Tibial artery (tissue), 4 donors: ENCODE results near the gene PABPN1L.

Source experiments
- DNase-seq, 2 donors: peaks; one replicate each; pipeline ENCODE4 v3.0.0-alpha.2; 2019
- H3K27ac ChIP-seq, 2 donors: fragments of 200-600 bp; sonication (generic) in 1 of 2; 1 replicate in 1 of 2; 2 replicates in 1 of 2; pipeline ENCODE4 v1.5.1; 2018 to 2019; ENCODE audit warnings: mild to moderate bottlenecking in 1 of 2
- H3K27me3 ChIP-seq, 2 donors: fragments of 200-600 bp; sonication (generic) in 1 of 2; one replicate each; pipeline versions ENCODE4 v1.5.1 to v1.6.0; 2016 to 2019
- H3K36me3 ChIP-seq, 3 donors: fragments of 200-600 bp; sonication (generic) in 2 of 3; one replicate each; pipeline ENCODE4 v1.5.1; 2016 to 2019; ENCODE audit warnings: mild to moderate bottlenecking in 2 of 3
- H3K4me1 ChIP-seq, 4 donors: fragments of 200-600 bp; sonication (generic) in 2 of 4; 1 replicate in 3 of 4; 2 replicates in 1 of 4; pipeline ENCODE4 v1.5.1; 2016 to 2019
- H3K4me3 ChIP-seq, 2 donors: fragments of 200-600 bp; sonication (generic) in 1 of 2; 1 replicate in 1 of 2; 2 replicates in 1 of 2; pipeline ENCODE4 v1.5.1; 2018 to 2019; ENCODE audit warnings: mild to moderate bottlenecking in 2 of 2
- H3K9me3 ChIP-seq, 3 donors: fragments of 200-600 bp; sonication (generic) in 1 of 3; one replicate each; pipeline ENCODE4 v1.5.1; 2016 to 2019
- CTCF ChIP-seq, 2 experiments: fragments of 200-600 bp in 1 of 2; fragments of 450-650 bp in 1 of 2; IDR thresholded peaks; one replicate each; pipeline ENCODE4 v1.5.1; 2017 to 2019; ENCODE audit warnings: antibody characterized with exemption in 2 of 2, mild to moderate bottlenecking in 1 of 2, moderate library complexity in 1 of 2
- intact Hi-C: fragments of 100-400 bp; cut with DNase I; formaldehyde crosslinking; loops from one replicate; pipeline ENCODE4 v1.15.0; 2023; ENCODE audit warnings: low total_unique reads

PABPN1L gene

GRCh38 chr16:88871730-88872416 lies 5.4 kb upstream of the PABPN1L start:
- H3K4me1 ChIP-seq: no peaks in the 10 kb centered on the region
- H3K27me3 ChIP-seq: peaks cover 0 to 56% of the 10 kb centered on the region in 2 donors
- intact Hi-C loops: no loop called here
- H3K36me3 ChIP-seq: peaks cover 0 to 4% (median 0%) of the 10 kb centered on the region in 3 donors
- H3K9me3 ChIP-seq: no peaks in the 10 kb centered on the region
- no peak overlapping the region for H3K27ac ChIP-seq
- no peak for DNase-seq
- no peak overlapping the region for H3K4me3 ChIP-seq
- no peak for TF ChIP-seq CTCF (IDR thresholded peaks at IDR 0.05)

- no peaks in the 10 kb centered on the region for H3K4me1 ChIP-seq
- H3K4me3 ChIP-seq: no peak overlapping the region
- H3K9me3 ChIP-seq: no peaks in the 10 kb centered on the region
- no peak overlapping the region for H3K27ac ChIP-seq
- intact Hi-C loops: no loop called here
- DNase-seq: no peak
- peaks cover 0 to 56% of the 10 kb centered on the region in 2 donors for H3K27me3 ChIP-seq
- TF ChIP-seq CTCF (IDR thresholded peaks at IDR 0.05): no peak
- no peaks in the 10 kb centered on the region for H3K36me3 ChIP-seq
Measured at GRCh38 chr16:88871349-88871702, 4.9 kb upstream of the PABPN1L start.

- H3K36me3 ChIP-seq: no peaks in the 10 kb centered on the region
- no peaks in the 10 kb centered on the region for H3K4me1 ChIP-seq
- no peak overlapping the region for H3K27ac ChIP-seq
- H3K27me3 ChIP-seq: peaks cover 0 to 60% of the 10 kb centered on the region in 2 donors
- peak overlapping the region in 1 of 2 donors; percentile 5 for H3K4me3 ChIP-seq
- DNase-seq: no peak
- TF ChIP-seq CTCF (IDR thresholded peaks at IDR 0.05): no peak
- no peaks in the 10 kb centered on the region for H3K9me3 ChIP-seq
- intact Hi-C loops: no loop called here
Measured at GRCh38 chr16:88870608-88871348, 4.3 kb upstream of the PABPN1L start.

- TF ChIP-seq CTCF (IDR thresholded peaks at IDR 0.05): no peak
- H3K27ac ChIP-seq: no peak overlapping the region
- H3K27me3 ChIP-seq: peaks cover 0 to 69% of the 10 kb centered on the region in 2 donors
- no peaks in the 10 kb centered on the region for H3K36me3 ChIP-seq
- no peak overlapping the region for H3K4me3 ChIP-seq
- intact Hi-C loops: loop anchor here (10.0 kb wide), 2 partner anchors 135 to 355 kb away; no protein-coding TSS in a partner anchor
- no peak for DNase-seq
- H3K9me3 ChIP-seq: no peaks in the 10 kb centered on the region
- H3K4me1 ChIP-seq: no peaks in the 10 kb centered on the region
Measured at GRCh38 chr16:88869673-88869980, 3.2 kb upstream of the PABPN1L start.

- Histone ChIP-seq H3K4me1 (no peaks in the 10 kb centered on the region), H3K27ac (no peak overlapping the region), H3K27me3 (peaks cover 0 to 73% of the 10 kb centered on the region in 2 donors), H3K4me3 (no peak overlapping the region), H3K36me3 (no peaks in the 10 kb centered on the region), H3K9me3 (no peaks in the 10 kb centered on the region)
- no peak for TF ChIP-seq CTCF (IDR thresholded peaks at IDR 0.05)
- no peak for DNase-seq
- intact Hi-C loops: loop anchor here (10.0 kb wide), 2 partner anchors 134 to 356 kb away; no protein-coding TSS in a partner anchor
Measured at GRCh38 chr16:88868974-88869672, 2.7 kb upstream of the PABPN1L start.
